Hypothalamus (tissue), 51 donors: ENCODE results near the gene STARD3NL.
"Not testable (repeated sequence)": the region's sequence is repeated elsewhere in the genome, so short reads cannot be mapped to it uniquely, and the experiment has no call there.

Source experiments
- DNase-seq, 51 donors: peaks; one replicate each; lab custom pipeline; 2025; lab: John Stamatoyannopoulos, UW

The STARD3NL gene

DNA sequence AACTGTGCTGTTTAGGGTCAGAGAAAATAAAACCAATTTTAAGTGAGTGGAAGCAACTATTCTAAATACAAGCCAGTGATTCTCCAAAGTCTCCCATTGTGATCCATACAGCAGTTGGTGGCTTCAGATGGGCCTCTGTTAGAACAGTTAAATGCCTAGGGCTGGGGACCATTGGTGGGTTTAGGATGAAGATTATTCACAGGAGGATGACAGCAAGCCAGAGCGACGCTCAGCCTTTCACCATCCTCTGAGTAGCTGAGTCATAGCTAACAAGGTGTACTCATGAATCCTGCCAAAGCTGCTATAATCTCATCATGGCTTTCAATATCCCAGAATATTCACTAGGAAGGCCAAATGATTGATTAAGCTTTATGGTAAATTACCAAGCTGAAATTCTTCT is 39.6 kb downstream of the STARD3NL start:
- DNase-seq: peak in 2 of 51 donors; percentile 3 to 11

DNA sequence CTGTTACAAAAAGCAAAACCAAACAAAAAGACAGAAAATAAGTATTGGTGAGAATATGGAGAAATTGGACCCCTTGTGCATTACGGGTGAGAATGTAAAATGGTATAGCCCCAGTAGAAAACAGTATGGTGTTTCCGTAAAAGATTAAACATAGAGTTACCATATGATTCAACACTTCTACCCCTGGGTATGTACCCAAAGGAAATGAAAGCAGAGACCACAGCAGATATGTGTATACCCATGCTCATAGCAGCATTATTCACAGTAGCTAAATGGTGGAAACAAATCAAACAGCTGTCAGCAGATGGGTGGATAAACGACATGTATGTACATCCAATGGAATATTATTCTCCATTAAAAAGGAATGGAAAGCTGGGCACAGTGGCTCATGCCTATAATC is 42.4 kb downstream of the STARD3NL start:
- DNase-seq: no peak

DNA sequence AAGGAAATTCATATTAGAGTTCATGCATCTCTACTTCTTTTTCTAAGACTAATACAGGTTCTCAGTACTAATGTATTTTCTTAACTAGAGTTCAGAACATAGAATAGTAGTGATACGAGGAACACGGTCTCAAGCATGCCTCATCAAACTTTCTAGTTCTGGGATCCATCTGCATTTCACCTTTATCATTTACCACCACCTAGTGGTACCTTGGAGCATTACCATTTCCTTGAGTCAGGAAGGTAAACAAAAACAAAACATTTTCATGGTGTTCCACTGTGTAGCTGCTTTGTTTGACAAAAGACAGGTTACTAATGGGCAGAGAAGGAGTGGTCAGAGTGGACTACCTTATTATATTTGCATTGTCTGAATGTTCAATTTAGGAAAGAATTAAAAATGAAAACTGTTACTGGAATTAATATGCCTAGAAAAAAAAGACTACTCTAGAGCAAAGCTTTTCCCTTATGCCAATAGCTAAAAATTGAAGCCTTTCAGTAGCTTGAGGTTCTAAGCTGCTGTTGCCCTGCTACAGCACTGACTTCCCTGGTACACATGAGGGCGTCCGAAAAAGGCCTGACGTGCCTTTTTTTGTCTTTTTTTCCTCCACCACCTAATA is 44.5 kb downstream of the STARD3NL start:
- DNase-seq: peak in 2 of 51 donors; percentile 16 to 41

DNA sequence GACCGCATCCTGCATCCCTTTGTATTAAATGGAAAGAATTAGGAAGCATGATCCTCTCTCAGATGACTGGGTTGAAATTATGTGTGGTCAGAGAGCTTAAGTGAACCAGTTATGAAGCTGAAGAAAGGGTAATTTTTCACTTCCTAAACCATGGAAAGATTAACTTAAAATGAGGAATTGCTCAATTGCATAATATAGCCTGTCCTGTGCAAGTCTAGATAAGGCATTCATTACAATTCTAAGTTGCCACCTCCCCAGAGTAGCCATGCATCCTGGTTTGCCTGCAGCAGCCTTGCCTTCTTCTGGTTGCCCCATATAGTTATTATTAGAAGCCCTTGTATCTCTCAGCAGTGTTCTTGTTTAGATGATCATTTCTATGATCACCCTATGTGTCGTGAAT is 45.3 kb downstream of the STARD3NL start:
- DNase-seq: no peak

DNA sequence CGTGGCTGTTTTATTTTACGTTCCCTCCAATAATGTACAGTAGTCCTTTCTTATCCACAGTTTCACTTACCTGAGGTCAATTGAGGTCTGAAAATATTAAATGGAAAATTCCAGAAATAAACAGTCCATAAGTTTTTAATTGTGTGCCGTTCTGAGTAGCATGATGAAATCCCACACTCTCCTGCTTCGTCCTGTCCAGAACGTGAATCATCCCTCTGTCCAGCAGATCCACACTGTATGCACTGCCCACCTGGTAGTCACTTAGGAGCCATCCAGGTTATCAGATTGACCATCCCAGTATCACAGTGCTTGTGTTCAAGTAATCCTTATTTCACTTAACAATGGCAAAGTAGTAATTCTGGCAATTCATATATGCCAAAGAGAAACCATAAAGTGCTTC is 46.3 kb downstream of the STARD3NL start:
- no peak for DNase-seq

DNA sequence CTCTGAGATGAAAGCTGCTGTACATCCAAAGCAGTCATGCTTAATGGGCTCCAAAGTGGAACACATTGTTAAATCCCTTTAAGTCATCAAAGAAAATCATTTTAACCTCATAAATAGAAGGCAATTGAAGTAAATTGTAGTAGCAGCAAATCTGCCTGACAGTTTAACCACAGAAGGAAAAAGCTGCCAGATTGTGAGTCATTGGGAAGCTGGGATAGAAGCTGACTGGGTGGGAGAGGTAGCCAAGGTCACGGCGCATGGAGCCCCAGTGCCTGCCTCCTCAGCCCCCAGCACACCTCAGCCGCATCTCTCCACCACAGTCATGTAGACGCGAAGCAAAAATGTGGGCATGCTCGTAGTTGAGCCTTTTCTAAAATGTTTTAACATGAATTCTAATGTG is 51.3 kb downstream of the STARD3NL start:
- no peak for DNase-seq

DNA sequence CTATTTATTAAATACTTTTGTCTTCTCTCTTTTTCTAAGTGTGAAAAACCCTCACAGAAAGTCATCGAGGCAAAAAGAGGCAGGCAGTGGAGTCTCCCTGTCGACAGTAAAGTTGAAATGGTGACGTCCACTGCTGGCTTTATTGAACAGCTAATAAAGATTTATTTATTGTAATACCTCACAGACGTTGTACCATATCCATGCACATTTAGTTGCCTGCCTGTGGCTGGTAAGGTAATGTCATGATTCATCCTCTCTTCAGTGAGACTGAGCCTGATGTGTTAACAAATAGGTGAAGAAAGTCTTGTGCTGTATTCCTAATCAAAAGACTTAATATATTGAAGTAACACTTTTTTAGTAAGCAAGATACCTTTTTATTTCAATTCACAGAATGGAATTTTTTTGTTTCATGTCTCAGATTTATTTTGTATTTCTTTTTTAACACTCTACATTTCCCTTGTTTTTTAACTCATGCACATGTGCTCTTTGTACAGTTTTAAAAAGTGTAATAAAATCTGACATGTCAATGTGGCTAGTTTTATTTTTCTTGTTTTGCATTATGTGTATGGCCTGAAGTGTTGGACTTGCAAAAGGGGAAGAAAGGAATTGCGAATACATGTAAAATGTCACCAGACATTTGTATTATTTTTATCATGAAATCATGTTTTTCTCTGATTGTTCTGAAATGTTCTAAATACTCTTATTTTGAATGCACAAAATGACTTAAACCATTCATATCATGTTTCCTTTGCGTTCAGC is 52.0 kb downstream of the STARD3NL start:
- no peak for DNase-seq

DNA sequence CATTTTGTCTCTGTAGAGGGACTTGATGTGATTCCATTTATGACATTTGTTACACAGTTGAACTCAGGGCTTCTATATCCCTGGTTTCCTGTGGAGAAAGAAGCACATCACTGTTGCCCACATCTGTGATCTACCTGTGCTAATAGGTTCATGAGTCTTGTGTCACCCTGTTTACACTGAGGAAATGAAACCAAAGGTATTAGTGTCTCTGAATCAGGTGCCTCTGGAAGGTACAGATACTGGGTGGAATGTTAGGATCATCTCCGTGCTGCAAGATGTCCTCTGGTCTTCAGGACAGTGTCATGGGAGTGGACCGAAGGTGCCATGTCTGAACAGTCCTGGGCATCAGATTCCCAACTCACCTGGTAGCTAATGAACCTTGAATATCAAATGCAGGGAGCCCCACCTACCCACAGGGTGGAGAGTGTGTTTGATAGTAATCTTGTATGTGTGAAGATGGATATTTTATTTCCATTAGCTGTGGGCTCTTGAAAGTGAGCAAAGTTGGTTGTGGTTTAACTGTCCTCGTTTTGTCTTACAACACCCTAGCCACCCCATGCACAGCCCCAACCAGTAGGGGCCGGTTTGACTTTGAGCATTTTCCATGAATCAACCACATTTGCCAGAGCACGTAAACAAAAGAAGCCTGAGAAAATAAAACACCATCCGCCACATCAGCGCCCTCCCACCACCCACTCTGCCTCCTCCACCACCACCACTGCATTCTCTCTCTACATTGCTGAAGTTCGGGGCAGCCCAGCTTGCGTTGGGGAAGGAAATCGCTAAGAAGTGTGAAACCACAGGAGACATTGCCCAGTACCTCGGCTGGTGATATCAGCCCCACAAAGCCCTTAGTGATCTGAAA is 54.7 kb downstream of the STARD3NL start:
- no peak for DNase-seq

DNA sequence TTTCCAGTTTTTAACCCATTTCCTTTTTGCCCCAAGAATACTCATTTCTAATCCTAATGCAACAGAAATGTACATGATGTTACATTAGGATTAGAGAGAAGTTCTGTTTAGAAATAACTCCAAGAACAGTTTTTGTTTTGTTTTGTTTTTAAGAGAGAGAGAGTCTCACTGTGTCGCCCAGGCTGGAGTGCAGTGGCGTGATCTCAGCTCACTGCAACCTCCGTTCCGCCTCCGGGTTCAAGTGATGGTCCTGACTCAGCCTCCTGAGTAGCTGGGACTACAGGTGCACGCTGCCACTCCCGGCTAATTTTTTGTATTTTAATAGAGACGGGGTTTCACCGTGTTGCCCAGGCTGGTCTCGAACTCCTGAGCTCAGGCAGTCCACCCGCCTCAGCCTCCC is 56.7 kb downstream of the STARD3NL start:
- DNase-seq: not testable (repeated sequence)

DNA sequence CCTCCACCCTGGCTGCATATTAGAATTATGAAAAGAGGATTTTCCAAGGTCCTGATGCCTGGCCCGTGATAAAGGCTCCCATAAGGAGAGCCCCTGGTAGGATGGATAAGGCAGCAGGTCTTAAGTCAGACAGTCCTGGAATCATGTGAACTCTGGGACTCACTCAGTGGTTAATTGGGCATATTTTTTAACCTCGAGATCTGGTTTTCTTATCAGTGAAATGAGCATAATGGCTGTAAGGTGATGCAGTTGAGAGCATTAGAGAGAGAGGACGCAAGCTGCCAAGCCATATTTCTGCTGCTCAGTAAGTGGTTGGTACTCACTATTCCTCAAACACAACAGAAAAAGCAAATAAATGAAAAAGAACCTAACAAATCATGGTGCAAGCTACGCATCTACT is 57.6 kb downstream of the STARD3NL start:
- no peak for DNase-seq

DNA sequence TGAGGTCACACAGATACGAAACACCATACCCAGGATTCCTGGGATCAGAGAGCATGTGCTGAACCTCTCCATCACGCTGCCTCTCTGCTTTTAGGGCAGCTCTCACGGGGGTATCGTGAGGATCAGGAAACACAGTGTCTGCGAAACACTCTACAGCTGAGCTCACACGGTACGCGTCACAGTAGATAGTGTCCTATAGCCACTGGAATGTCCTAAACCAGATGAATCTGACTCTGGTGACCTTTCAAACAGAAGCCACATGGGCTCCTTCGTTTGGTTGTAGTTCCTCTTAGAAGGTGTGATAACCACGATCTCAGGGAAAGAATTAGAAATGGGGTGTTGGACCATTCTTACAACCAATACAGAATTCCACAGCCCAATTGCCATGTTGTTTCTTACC is 61.1 kb downstream of the STARD3NL start:
- not testable (repeated sequence) for DNase-seq

DNA sequence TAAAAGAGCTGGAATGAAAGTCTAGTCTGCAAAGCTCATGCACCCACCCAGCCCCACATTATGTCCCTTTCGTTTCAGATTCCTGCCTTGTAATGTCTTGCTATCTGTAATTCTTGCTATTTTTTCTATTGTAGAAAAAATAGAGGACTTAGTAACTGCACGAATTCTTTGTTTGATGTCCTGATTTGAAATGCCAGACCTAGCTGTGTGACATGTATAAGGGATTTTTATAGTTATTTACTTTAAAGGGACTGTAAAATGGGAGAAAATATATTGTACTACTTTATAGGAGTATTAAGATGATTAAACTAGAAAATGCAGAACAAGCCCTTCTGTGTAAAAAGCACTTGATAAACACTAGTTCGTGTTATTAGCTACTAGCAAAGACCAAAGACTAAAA is 63.0 kb downstream of the STARD3NL start:
- DNase-seq: no peak

DNA sequence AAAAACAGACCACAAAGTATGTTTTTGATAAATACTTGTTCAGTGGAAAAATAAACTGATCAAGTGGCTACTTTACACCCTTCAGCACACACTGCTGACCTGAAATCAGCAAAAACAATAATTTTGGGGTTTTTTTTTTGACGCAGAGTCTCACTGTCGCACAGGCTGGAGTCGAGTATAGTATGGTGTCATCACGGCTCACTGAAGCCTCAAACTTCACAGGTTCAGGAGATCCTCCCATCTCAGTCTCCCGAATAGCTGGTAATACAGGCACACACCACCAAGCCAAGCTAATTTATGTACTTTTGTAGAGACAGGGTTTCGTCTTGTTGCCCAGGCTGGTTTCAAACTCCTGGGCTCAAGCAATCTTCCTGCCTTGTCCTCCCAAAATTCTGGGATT is 64.8 kb downstream of the STARD3NL start:
- DNase-seq: no peak

DNA sequence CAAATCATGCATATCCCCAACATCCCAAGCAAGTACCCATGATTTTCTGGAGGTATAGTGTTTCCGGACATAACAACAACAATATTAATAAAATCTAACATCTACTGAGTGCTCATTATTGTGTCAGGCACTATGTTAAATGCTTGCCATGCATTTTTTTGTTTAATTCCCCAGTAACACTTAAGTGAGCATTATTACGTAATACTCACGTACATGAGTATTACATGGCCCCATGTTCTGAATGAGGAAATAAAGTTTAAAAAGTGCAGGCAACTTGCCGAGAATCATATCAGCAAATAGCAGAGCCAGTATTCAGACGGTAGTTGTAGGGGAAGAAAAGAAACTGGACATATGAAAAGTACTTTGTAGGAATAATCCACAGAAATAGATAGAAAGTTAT is 65.3 kb downstream of the STARD3NL start:
- not testable (repeated sequence) for DNase-seq

DNA sequence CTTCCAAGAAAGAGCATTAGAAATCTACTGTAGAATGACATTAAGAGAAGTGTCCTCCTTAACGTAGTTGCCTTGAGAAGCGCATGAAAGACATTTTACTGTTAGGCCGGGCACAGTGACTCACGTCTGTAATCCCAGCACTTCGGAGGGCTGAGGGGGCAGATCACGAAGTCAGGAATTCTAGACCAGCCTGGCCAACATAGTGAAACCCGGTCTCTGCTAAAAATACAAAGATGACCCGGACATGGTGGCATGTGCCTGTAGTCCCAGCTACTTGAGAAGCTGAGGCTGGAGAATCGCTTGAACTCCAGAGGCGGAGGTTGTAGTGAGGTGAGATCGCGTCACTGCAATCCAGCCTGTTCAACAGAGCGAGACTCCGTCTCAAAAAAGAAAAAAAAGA is 66.5 kb downstream of the STARD3NL start:
- no peak for DNase-seq

DNA sequence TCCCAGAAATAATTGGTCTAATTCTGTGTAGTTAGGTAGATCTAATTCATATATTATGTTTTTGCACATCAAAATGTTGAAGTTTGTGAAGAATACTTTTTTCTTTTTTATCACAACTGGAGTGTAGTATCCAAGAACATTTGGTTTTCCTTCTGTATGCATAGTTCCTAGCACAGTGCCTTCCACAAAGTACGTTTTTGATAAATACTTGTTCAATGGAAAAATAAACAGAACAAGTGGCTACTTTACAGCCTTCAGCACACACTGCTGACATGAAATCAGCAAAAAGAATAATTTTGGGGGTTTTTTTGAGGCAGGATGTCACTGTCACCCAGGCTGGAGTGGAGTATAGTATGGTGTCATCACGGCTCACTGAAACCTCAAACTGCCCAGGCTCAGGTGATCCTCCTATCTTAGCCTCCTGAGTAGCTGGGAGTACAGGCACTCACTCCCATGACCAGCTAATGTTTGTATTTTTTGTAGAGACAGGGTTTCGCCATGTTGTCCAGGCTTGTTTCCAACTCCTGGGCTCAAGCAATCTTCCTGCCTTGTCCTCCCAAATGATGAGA is 67.4 kb downstream of the STARD3NL start:
- no peak for DNase-seq

DNA sequence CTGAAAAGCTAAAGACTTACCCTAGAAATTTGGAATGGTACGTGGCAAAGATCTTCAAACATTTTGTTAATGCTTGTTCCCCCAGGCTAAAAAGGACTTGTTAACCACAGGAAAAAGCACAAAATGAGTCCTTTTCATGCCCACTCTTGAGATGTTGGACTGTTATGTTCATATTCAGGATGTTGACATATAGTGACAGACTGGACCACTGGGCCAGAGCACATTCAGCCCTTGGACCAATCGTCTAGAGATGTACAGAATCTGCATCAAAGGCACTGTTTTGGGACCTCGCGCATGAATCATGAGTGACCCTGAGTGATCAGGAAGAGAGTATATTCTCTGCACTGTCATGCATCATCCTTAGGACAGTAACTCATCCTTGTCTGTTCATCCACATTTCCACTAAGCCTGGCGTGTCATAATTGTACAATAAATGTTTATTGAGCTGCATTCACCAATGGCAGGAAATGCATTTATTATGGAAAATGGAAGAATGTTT is 70.1 kb downstream of the STARD3NL start:
- no peak for DNase-seq

DNA sequence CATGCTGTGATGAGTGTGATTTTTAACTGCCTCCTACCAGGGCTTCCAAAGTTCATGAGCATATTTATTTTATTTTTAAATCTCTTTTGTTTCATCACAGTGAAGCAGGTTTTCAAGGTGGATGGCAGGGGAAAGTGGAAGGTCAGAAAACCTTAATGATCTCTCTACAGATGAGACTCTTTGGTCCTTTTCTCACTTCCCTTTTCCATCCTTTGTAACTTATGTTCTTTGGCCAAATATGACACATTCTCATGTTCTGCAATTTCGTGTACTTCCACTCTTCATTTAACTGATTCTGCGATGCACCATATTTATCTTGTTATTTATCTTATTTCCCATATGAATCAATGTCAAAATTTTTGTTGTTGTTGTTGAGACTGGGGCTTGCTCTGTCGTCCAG is 71.8 kb downstream of the STARD3NL start:
- DNase-seq: not testable (repeated sequence)

DNA sequence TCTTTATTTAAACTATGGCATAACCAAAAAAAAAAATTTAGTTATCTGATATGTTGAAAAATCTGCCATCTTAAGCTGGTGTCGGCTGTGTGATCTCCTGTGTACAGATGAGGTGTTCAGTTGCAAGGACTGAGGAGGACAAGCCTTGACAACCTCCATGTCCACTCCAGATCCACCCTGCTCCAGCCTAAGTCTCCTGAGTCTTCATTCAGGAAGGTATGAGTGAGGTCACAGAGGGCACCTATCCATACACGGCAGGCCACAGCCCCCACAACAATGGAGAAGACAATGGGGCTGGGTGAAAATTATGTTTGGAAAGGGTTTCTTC is 79.3 kb downstream of the STARD3NL start:
- no peak for DNase-seq

DNA sequence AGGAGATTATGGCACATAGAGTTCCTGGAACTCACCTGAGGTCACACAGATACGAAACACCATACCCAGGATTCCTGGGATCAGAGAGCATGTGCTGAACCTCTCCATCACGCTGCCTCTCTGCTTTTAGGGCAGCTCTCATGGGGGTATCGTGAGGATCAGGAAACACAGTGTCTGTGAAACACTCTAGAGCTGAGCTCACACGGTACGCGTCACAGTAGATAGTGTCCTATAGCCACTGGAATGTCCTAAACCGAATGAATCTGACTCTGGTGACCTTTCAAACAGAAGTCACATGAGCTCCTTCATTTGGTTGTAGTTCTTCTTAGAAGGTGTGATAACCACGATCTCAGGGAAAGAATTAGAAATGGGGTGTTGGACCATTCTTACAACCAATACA is 81.1 kb downstream of the STARD3NL start:
- not testable (repeated sequence) for DNase-seq

DNA sequence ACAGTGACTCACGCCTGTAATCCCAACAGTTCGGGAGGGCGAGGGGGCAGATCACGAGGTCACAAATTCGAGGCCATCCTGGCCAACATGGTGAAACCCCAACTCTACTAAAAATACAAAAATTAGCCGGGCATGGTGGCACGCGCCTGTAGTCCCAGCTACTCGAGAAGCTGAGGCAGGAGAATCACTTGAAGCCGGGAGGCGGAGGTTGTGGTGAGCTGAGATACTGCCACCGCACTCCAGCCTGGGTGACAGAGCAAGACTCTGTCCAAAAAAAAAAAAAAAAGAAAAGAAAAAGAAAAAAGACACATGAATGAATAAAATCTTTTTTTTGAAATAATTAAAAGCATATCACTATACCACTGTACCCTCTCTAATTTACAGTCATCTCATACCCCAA is 83.6 kb downstream of the STARD3NL start:
- not testable (repeated sequence) for DNase-seq
